WTC11 (cell line): Measurements from ENCODE around the gene P2RX3. TPM values are rescaled to one million over a fixed set of nuclear protein-coding genes. Genes with fewer than 3 reads are reported as not detected.

Source experiments
- ATAC-seq: fragments of 200-7000 bp; cut with Tn5 transposase; 2 replicates; pipeline ENCODE4 v1.10.0; 2021; ENCODE audit warnings: mild to moderate bottlenecking, moderate library complexity
- CTCF ChIA-PET: fragments of 300-600 bp; sonication (Branson Sonifier 250); formaldehyde crosslinking; loops from one replicate; lab custom pipeline; 2021; ENCODE audit warnings: antibody characterized with exemption; lab: Charles Lee
- POLR2A ChIA-PET: fragments of 350-600 bp; sonication (Branson Sonifier 250); formaldehyde crosslinking; loops from one replicate; lab custom pipeline; 2021; ENCODE audit warnings: antibody characterized with exemption; lab: Charles Lee
- DNase-seq: peaks from one replicate; pipeline ENCODE4 v3.0.0; 2021; ENCODE audit warnings: low spot score
- H3K27ac Mint-ChIP-seq: 2 replicates; pipeline ENCODE4 v1.8.0; 2021; ENCODE audit warnings: mixed read lengths
- H3K27me3 Mint-ChIP-seq: 2 replicates; pipeline ENCODE4 v1.8.0; 2021; ENCODE audit warnings: low read depth, mild to moderate bottlenecking, moderate library complexity, mixed read lengths
- H3K36me3 Mint-ChIP-seq: 2 replicates; pipeline ENCODE4 v1.8.0; 2021; ENCODE audit warnings: mixed read lengths
- H3K4me1 Mint-ChIP-seq: 2 replicates; pipeline ENCODE4 v1.8.0; 2022; ENCODE audit warnings: mixed read lengths
- H3K4me3 Mint-ChIP-seq: 2 replicates; pipeline ENCODE4 v1.8.0; 2021; ENCODE audit warnings: mild to moderate bottlenecking, moderate library complexity, mixed read lengths
- H3K9me3 Mint-ChIP-seq: 2 replicates; pipeline ENCODE4 v1.8.0; 2021; ENCODE audit warnings: mixed read lengths
- ARID4B ChIP-seq: sonication (generic); formaldehyde crosslinking; IDR thresholded peaks from 2 replicates; pipeline ENCODE4 v1.8.0; 2023; ENCODE audit warnings: missing genetic modification reagents, mild to moderate bottlenecking, borderline replicate concordance
- CBFB ChIP-seq: sonication (generic); formaldehyde crosslinking; IDR thresholded peaks from 2 replicates; pipeline ENCODE4 v1.8.1; 2022; ENCODE audit warnings: mild to moderate bottlenecking, low read depth, missing genetic modification reagents
- FOXK1 ChIP-seq: sonication (generic); formaldehyde crosslinking; IDR thresholded peaks from 2 replicates; pipeline ENCODE4 v1.8.0; 2022; ENCODE audit warnings: mild to moderate bottlenecking, moderate library complexity, missing genetic modification reagents
- GABPB1 ChIP-seq: sonication (generic); formaldehyde crosslinking; IDR thresholded peaks from 2 replicates; pipeline ENCODE4 v1.8.1; 2023; ENCODE audit warnings: mild to moderate bottlenecking, missing genetic modification reagents
- HMGA2 ChIP-seq: fragments of 250-450 bp; sonication (Bioruptor Pico); IDR thresholded peaks from 2 replicates; pipeline ENCODE4 v1.4.0; 2021; ENCODE audit warnings: mild to moderate bottlenecking, moderate library complexity
- JUN ChIP-seq: sonication (generic); formaldehyde crosslinking; IDR thresholded peaks from 2 replicates; pipeline ENCODE4 v1.8.0; 2023; ENCODE audit warnings: mild to moderate bottlenecking, missing genetic modification reagents
- NR1H2 ChIP-seq: sonication (generic); formaldehyde crosslinking; IDR thresholded peaks from 2 replicates; pipeline ENCODE4 v1.9.0; 2021; ENCODE audit warnings: mild to moderate bottlenecking, moderate library complexity, missing genetic modification reagents
- PREB ChIP-seq: sonication (generic); formaldehyde crosslinking; IDR thresholded peaks from 2 replicates; pipeline ENCODE4 v1.8.1; 2022; ENCODE audit warnings: mild to moderate bottlenecking, missing genetic modification reagents, moderate library complexity, borderline replicate concordance
- SP1 ChIP-seq: sonication (generic); formaldehyde crosslinking; conservative IDR thresholded peaks from 2 replicates; pipeline ENCODE4 v1.8.1; 2022; ENCODE audit warnings: missing genetic modification reagents
- ZBTB21 ChIP-seq: sonication (generic); formaldehyde crosslinking; IDR thresholded peaks from 2 replicates; pipeline ENCODE4 v1.8.1; 2023; ENCODE audit warnings: mild to moderate bottlenecking, missing genetic modification reagents, borderline replicate concordance
- ZNF416 ChIP-seq: fragments of 250-450 bp; sonication (Bioruptor Pico); IDR thresholded peaks from 2 replicates; pipeline ENCODE4 v1.9.0; 2021; ENCODE audit warnings: mild to moderate bottlenecking, inconsistent platforms
- total RNA-seq: library from RNA; stranded (reverse); gene quantifications from 3 replicates; pipeline ENCODE4 v1.2.3, GENCODE V29; 2021
- TF ChIP-seq, protein P1 (sequence below): sonication (generic); formaldehyde crosslinking; IDR thresholded peaks from 2 replicates; pipeline ENCODE4 v1.8.0; 2022; ENCODE audit warnings: mild to moderate bottlenecking, missing genetic modification reagents

Gene P2RX3
- total RNA-seq, 1 experiment from 2014 or later, result 0.26 TPM

GRCh38 chr11:57324154-57324885 lies 13.8 kb upstream of the P2RX3 start:
- Mint-ChIP-seq H3K27ac (peak overlapping the region; percentile 89), H3K36me3 (peaks cover 46% of the 10 kb centered on the region), H3K4me1 (peaks cover 49% of the 10 kb centered on the region)
- CTCF ChIA-PET, result interaction anchor here (0.9 to 3.7 kb wide), 8 partner anchors 11 to 169 kb away, joined by 3 to 20 read pairs (median 6); partner anchors contain the start of genes P2RX3 and SSRP1
- DNase-seq, result peak; percentile 72
- peak; percentile 28 for ATAC-seq
- TF ChIP-seq, protein P1, sequence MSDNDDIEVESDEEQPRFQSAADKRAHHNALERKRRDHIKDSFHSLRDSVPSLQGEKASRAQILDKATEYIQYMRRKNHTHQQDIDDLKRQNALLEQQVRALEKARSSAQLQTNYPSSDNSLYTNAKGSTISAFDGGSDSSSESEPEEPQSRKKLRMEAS (CRISPR knock-in tag), result 0 out of 2 replicates have a peak, but pooled peaks have one; percentile 41
- 0 out of 2 replicates have a peak, but pooled peaks have one; percentile 33 for TF ChIP-seq JUN (CRISPR knock-in tag)
- no peak for TF ChIP-seq NR1H2 (CRISPR knock-in tag)
- TF ChIP-seq, all 79 proteins: peak for 2
- Mint-ChIP-seq H3K9me3 (no peaks in the 10 kb centered on the region), H3K4me3 (peak overlapping the region; percentile 88), H3K27me3 (no peaks in the 10 kb centered on the region)
- POLR2A ChIA-PET, result interaction anchor here (0.6 to 2.9 kb wide), 8 partner anchors 9 to 388 kb away, joined by 3 to 29 read pairs (median 6); partner anchors contain the start of genes MED19 and SSRP1

GRCh38 chr11:57324886-57325734 lies 13.0 kb upstream of the P2RX3 start, which contains the start of gene TNKS1BP1:
Gene TNKS1BP1 (minus strand): TSS chr11:57324952. CDS start chr11:57321885, 3,067 bp downstream.
- Mint-ChIP-seq H3K27ac (peak within 1 kb of the TSS; percentile 100), H3K4me1 (peaks cover 49% of the 10 kb centered on the region), H3K9me3 (no peaks in the 10 kb centered on the region), H3K36me3 (peaks cover 51% of the 10 kb centered on the region), H3K27me3 (no peaks in the 10 kb centered on the region), H3K4me3 (peak within 1 kb of the TSS; percentile 88)
- ChIA-PET CTCF (interaction anchor here (0.9 to 3.7 kb wide), 10 partner anchors 10 to 319 kb away, joined by 3 to 20 read pairs (median 6); partner anchors contain the start of genes P2RX3 and SSRP1), POLR2A (interaction anchor here (0.6 to 2.9 kb wide), 8 partner anchors 9 to 315 kb away, joined by 3 to 29 read pairs (median 6); partner anchors contain the start of gene SSRP1)
- DNase-seq, result peak; percentile 97
- TF ChIP-seq ARID4B (peak; percentile 49; the same call in 1 of the 2 replicates), HMGA2 (no peak), PREB (CRISPR knock-in tag) (no peak), SP1 (CRISPR knock-in tag) (peak; percentile 79), ZNF416 (CRISPR knock-in tag) (peak; percentile 11; the same call in 1 of the 2 replicates), CBFB (CRISPR knock-in tag) (no peak), ZBTB21 (CRISPR knock-in tag) (no peak), FOXK1 (CRISPR knock-in tag) (0 out of 2 replicates have a peak, but pooled peaks have one; percentile 18), GABPB1 (CRISPR knock-in tag) (peak; percentile 98)
- TF ChIP-seq, protein P1 (CRISPR knock-in tag), result peak; percentile 75
- peak; percentile 86 for ATAC-seq
